Mesendoderm (in vitro differentiated cells): Measurements from ENCODE around the gene ZNF521.

Experiments
- DNase-seq: peaks from one replicate; pipeline ENCODE4 v3.0.0; 2013
- H2AK5ac ChIP-seq: 2 replicates; pipeline ENCODE4 v1.6.1; 2013; ENCODE audit warnings: low read length, inconsistent platforms
- H2BK120ac ChIP-seq: 2 replicates; pipeline ENCODE4 v1.6.1; 2013; ENCODE audit warnings: low read depth, mild to moderate bottlenecking, low read length, moderate library complexity, mixed read lengths
- H2BK15ac ChIP-seq: replicated peaks from 2 replicates; pipeline ENCODE4 v1.6.1; 2013; ENCODE audit warnings: low read depth, mild to moderate bottlenecking, moderate library complexity
- H2BK5ac ChIP-seq: 2 replicates; pipeline ENCODE4 v1.6.1; 2013; ENCODE audit warnings: low read length, inconsistent platforms
- H3K18ac ChIP-seq: 2 replicates; pipeline ENCODE4 v1.6.1; 2013; ENCODE audit warnings: mild to moderate bottlenecking, low read length, mixed read lengths
- H3K23ac ChIP-seq: one replicate; pipeline ENCODE4 v1.6.1; 2013; ENCODE audit warnings: low read length
- H3K27ac ChIP-seq: 2 replicates; pipeline ENCODE4 v1.5.1; 2013; ENCODE audit warnings: low read depth, mild to moderate bottlenecking, inconsistent platforms, low read length, moderate library complexity
- H3K27me3 ChIP-seq: 2 replicates; pipeline ENCODE4 v1.6.1; 2013; ENCODE audit warnings: low read length, control low read depth, mild to moderate bottlenecking, inconsistent platforms; ENCODE audit not compliant: insufficient read depth, poor library complexity
- H3K36me3 ChIP-seq: 2 replicates; pipeline ENCODE4 v1.6.1; 2013; ENCODE audit warnings: low read length, inconsistent platforms; ENCODE audit not compliant: control insufficient read depth, insufficient read depth
- H3K4ac ChIP-seq: one replicate; pipeline ENCODE4 v1.6.1; 2013; ENCODE audit warnings: low read depth, mild to moderate bottlenecking, low read length, moderate library complexity
- H3K4me1 ChIP-seq: 2 replicates; pipeline ENCODE4 v1.6.1; 2013; ENCODE audit warnings: low read depth, low read length, inconsistent platforms; ENCODE audit not compliant: control insufficient read depth
- H3K4me2 ChIP-seq: 2 replicates; pipeline ENCODE4 v1.6.1; 2013; ENCODE audit warnings: low read length
- H3K4me3 ChIP-seq: 2 replicates; pipeline ENCODE4 v1.5.1; 2013; ENCODE audit warnings: mild to moderate bottlenecking, low read length
- H3K56ac ChIP-seq: one replicate; pipeline ENCODE4 v1.6.1; 2013; ENCODE audit warnings: low read length
- H3K79me1 ChIP-seq: 2 replicates; pipeline ENCODE4 v1.6.1; 2013; ENCODE audit warnings: low read length, inconsistent platforms
- H3K79me2 ChIP-seq: 2 replicates; pipeline ENCODE4 v1.6.1; 2013; ENCODE audit warnings: mild to moderate bottlenecking, low read length; ENCODE audit not compliant: control insufficient read depth, insufficient read depth
- H3K9ac ChIP-seq: 2 replicates; pipeline ENCODE4 v1.6.1; 2013; ENCODE audit warnings: low read length, inconsistent platforms
- H4K5ac ChIP-seq: one replicate; pipeline ENCODE4 v1.6.1; 2013; ENCODE audit warnings: low read length
- H4K8ac ChIP-seq: one replicate; pipeline ENCODE4 v1.6.1; 2013; ENCODE audit warnings: low read depth, mild to moderate bottlenecking, control low read depth, low read length, moderate library complexity
- WGBS: extraction: QIAGEN DNeasy Blood & Tissue Kit; methylation state at CpG from one replicate; pipeline ENCODE4 v1.1.7; 2013; ENCODE audit warnings: low lambda C conversion rate, missing lambda C conversion rate; ENCODE audit not compliant: insufficient coverage; ENCODE audit errors: extremely low coverage; 5-methylcytosine and 5-hydroxymethylcytosine counted together

ZNF521 gene

DNA sequence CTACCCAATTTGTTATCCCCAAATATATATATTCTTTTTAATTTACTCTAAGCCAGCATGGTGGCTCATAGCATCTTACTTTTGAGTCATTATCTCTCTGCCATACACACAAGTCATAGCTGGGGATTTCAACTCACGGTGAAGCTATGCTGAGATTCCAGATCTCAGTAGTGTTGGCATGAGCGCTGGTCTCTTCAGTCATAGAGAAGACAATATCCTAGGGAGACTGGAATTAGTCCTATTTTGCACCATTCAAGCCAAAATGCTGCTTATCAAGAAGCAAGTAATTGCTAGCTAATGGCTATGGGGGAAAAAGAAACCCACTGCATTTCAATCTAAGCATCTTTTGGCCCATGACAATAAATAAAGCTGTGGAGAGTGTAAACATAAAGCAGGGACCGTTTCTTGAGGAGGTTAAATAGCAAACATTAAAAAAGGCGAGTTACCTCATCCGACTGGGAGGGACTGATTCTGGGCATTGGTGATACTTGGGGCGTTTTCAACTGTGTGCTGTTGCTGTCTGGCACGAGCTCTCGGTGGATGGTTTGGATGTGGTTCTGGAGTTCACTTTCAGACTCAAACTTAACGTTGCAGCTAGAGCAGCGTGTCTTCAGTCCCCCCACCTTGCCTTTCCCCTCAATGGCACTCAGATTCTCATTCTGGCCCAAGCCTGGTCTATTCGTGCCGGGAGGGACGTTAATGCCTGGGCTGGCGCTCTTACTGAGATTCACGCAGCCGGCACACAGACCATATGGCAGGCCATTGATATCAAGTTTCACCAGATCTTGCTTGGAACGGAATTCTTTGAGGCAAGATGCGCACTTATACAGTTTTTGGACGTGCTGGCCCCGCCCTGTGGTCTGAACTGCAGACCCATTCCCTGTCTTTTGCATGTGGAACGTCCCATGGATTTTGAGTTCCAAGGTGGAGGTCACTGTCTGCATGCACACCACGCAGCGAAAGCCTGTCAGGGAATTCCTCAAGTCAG is 127.8 kb downstream of the ZNF521 start:
- WGBS = no CpG with 5 or more reads among the region's 23 CpGs
- peaks cover 2% of the 10 kb centered on the region for H3K36me3 ChIP-seq
- no peak overlapping the region for H3K23ac ChIP-seq
- no peak overlapping the region for H3K4me3 ChIP-seq
- no peaks in the 10 kb centered on the region for H3K79me2 ChIP-seq
- H2BK120ac ChIP-seq = no peak overlapping the region
- H3K9ac ChIP-seq = no peak overlapping the region
- no peak overlapping the region for H3K27ac ChIP-seq
- no peak overlapping the region for H3K4me2 ChIP-seq
- no peak for DNase-seq
- no peaks in the 10 kb centered on the region for H3K27me3 ChIP-seq
- no peak overlapping the region for H2BK5ac ChIP-seq
- H3K79me1 ChIP-seq = peaks cover 5% of the 10 kb centered on the region
- H2AK5ac ChIP-seq = no peak overlapping the region
- no peak overlapping the region for H3K18ac ChIP-seq
- no peak overlapping the region for H4K5ac ChIP-seq
- H3K56ac ChIP-seq = no peak overlapping the region
- no peak overlapping the region for H3K4ac ChIP-seq
- no peak overlapping the region for H4K8ac ChIP-seq
- H3K4me1 ChIP-seq = peaks cover 10% of the 10 kb centered on the region
- no peak overlapping the region for H2BK15ac ChIP-seq

DNA sequence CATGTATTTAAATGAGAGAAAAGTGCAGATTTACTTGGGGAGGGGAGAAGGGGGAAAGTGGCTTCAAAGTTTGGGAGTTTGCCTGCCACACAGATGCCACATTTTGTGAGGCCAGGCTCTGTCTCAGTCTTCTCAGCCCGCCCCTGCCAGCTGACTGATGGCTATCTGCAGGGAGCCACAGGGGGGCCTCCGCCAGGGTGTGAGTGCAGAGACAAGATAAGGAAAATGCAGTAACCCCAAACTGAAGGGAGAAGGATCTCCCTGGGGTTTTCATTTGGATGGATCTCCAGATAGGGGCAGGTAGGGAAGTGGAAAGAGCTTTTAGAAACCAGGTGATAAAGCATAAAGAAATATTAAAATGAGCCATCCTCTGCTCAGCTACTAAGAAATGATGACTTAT is 128.8 kb downstream of the ZNF521 start:
- no peak overlapping the region for H3K56ac ChIP-seq
- H3K4ac ChIP-seq = no peak overlapping the region
- H2BK15ac ChIP-seq = no peak overlapping the region
- H3K4me2 ChIP-seq = no peak overlapping the region
- H2BK120ac ChIP-seq = no peak overlapping the region
- no peak overlapping the region for H3K4me3 ChIP-seq
- H3K27me3 ChIP-seq = no peaks in the 10 kb centered on the region
- no peak overlapping the region for H2BK5ac ChIP-seq
- H3K9ac ChIP-seq = no peak overlapping the region
- no peak overlapping the region for H2AK5ac ChIP-seq
- peak; percentile 84 for DNase-seq
- H4K8ac ChIP-seq = no peak overlapping the region
- H3K18ac ChIP-seq = no peak overlapping the region
- WGBS = no CpG with 5 or more reads among the region's 2 CpGs
- H3K23ac ChIP-seq = no peak overlapping the region
- H3K36me3 ChIP-seq = peaks cover 2% of the 10 kb centered on the region
- H3K4me1 ChIP-seq = peaks cover 10% of the 10 kb centered on the region
- H3K27ac ChIP-seq = no peak overlapping the region
- no peak overlapping the region for H4K5ac ChIP-seq
- no peaks in the 10 kb centered on the region for H3K79me2 ChIP-seq
- H3K79me1 ChIP-seq = peaks cover 5% of the 10 kb centered on the region

DNA sequence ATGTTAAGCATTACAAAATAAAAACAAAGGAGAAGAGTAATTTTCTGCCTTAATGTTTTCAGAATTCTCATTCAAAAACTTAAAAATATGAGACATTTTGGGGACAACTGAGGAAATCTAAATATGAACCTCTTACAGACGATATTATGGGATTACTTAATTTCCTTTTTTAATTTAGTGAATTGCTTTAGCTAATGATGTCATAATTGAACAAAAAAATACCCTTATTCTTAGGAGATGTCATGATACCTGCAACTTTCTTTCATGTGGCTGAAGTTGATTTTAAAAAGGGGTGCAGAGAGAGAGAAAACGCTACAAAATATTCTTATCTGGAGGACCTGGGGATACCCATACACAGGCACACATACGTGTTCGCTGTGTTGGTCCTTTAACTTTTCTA is 129.3 kb downstream of the ZNF521 start:
- Histone ChIP-seq H3K4me1 (peaks cover 10% of the 10 kb centered on the region), H2AK5ac (no peak overlapping the region), H2BK120ac (no peak overlapping the region), H3K79me1 (peaks cover 5% of the 10 kb centered on the region), H3K36me3 (peaks cover 2% of the 10 kb centered on the region), H4K5ac (no peak overlapping the region), H3K4me2 (no peak overlapping the region), H3K9ac (no peak overlapping the region), H3K27me3 (no peaks in the 10 kb centered on the region), H4K8ac (no peak overlapping the region), H3K56ac (no peak overlapping the region), H3K4me3 (no peak overlapping the region), H3K27ac (no peak overlapping the region), H3K18ac (no peak overlapping the region), H2BK5ac (no peak overlapping the region), H3K4ac (no peak overlapping the region), H2BK15ac (no peak overlapping the region), H3K79me2 (no peaks in the 10 kb centered on the region), H3K23ac (no peak overlapping the region)
- no CpG with 5 or more reads among the region's 4 CpGs for WGBS
- DNase-seq = no peak

DNA sequence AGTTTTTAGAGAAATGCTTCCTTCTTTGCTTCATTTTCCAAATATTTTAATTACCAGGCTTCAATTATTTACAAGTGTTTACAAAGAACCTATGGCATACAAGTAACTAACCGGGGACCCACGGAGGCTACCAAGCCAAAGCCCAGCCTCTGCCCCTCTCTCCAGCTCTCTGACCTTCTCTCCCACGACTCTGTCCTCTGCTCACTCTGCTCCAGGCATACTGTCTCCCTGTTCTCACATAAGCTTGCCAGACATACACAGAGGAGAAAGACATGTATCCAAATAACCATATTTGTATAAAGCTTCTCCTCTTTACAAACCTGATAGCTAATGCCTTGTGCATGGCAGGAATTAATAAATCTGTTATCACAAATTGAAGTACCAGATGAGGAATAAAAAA is 141.3 kb downstream of the ZNF521 start:
- no peaks in the 10 kb centered on the region for H3K79me1 ChIP-seq
- no peak overlapping the region for H3K9ac ChIP-seq
- H2AK5ac ChIP-seq = no peak overlapping the region
- no peak for DNase-seq
- H2BK15ac ChIP-seq = no peak overlapping the region
- no peak overlapping the region for H2BK120ac ChIP-seq
- H4K5ac ChIP-seq = no peak overlapping the region
- H3K18ac ChIP-seq = no peak overlapping the region
- H2BK5ac ChIP-seq = no peak overlapping the region
- H3K4me3 ChIP-seq = no peak overlapping the region
- H3K56ac ChIP-seq = no peak overlapping the region
- H3K4ac ChIP-seq = no peak overlapping the region
- H3K23ac ChIP-seq = no peak overlapping the region
- H3K4me2 ChIP-seq = no peak overlapping the region
- no CpG with 5 or more reads among the region's 3 CpGs for WGBS
- no peak overlapping the region for H3K27ac ChIP-seq
- H3K36me3 ChIP-seq = no peaks in the 10 kb centered on the region
- H3K79me2 ChIP-seq = no peaks in the 10 kb centered on the region
- H3K27me3 ChIP-seq = no peaks in the 10 kb centered on the region
- no peak overlapping the region for H4K8ac ChIP-seq
- no peaks in the 10 kb centered on the region for H3K4me1 ChIP-seq

DNA sequence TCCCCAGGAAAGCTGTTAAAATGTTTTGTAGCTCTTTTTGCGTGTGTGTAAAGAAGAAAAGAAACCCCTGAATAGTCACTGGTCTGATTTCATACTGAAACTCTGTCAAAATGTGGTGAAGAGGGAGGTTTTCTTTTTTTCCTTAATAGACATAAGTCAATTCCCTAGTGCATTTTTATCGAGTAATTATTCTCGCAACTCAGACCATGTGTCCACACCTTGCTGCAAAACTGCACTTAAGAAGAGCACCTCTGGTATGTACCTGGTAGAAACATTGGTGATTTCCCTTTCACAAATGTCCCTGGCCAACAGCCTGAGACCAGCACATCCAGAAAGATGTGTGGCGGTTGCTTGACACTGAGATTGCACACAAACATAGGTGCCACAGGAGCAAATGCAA is 159.9 kb downstream of the ZNF521 start:
- Histone ChIP-seq H3K9ac (no peak overlapping the region), H3K4ac (no peak overlapping the region), H3K79me2 (no peaks in the 10 kb centered on the region), H3K27ac (no peak overlapping the region), H4K8ac (no peak overlapping the region), H3K23ac (no peak overlapping the region), H3K27me3 (no peaks in the 10 kb centered on the region), H3K36me3 (no peaks in the 10 kb centered on the region), H4K5ac (no peak overlapping the region), H2BK120ac (no peak overlapping the region), H3K4me3 (no peak overlapping the region), H3K18ac (no peak overlapping the region), H3K79me1 (no peaks in the 10 kb centered on the region), H3K4me2 (no peak overlapping the region), H3K4me1 (no peaks in the 10 kb centered on the region), H3K56ac (no peak overlapping the region), H2AK5ac (no peak overlapping the region), H2BK5ac (no peak overlapping the region), H2BK15ac (no peak overlapping the region)
- no peak for DNase-seq
- WGBS = no CpG with 5 or more reads among the region's 4 CpGs
